ENCODE measurements around the gene TNNT2.

Gene TNNT2

DNA sequence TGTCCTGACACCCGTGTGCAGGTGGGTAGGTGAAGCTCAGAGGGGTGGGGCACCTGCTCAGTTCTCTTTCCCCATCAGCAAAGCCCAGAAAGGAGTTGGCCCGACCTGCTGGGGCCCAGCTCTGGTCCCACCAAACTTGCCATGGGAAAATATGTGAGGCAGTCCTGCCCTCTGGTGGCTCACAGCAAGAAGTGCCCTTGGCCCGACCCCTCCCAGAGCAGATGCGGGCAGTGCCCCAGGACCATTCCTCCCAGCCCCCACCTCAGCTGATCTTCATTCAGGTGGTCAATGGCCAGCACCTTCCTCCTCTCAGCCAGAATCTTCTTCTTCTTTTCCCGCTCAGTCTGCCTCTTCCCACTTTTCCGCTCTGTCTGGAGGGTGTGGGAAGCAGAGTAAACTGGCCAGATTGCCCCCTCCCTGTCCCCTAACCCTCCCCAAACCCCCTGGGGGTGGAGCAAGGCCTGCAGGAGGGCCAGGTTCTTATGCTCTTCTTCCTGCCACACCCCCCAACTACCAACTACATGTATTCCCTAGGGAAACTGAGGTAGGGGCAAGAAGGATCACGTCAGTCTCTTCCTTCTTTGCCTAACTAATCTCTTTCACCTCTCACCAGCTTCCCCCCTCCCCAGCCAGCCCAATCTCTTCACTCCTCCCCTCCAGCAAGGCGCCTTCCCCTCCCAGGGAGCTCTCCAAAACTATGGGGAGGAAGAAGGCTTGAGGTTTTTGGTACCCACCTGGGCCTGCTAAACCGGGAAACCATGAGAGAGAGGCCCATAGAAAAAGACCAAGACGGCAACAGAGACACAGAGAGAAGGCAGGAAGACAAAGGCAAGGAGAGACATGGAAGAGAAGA lies 15.6 kb downstream of the TNNT2 start:
- H3K36me3 ChIP-seq (ENCODE audit: insufficient read depth, low read length): no peaks in the 10 kb centered on the region
- no peak overlapping the region for H3K4me3 ChIP-seq (ENCODE audit: low read length)
- H3K9ac ChIP-seq (ENCODE audit: low read depth, low read length): no peak overlapping the region
- H3K27ac ChIP-seq (ENCODE audit: low read depth, low read length): no peak overlapping the region
- H3K27me3 ChIP-seq (ENCODE audit: insufficient read depth, low read length): no peaks in the 10 kb centered on the region
- H3K9me3 ChIP-seq (ENCODE audit: insufficient read depth, low read depth, low read length): no peaks in the 10 kb centered on the region
- H3K4me1 ChIP-seq (ENCODE audit: insufficient read depth, low read length): peaks cover 4% of the 10 kb centered on the region; the same call in 1 of the 2 replicates
- 33% methylated on average over 7 of the region's 10 CpGs for WGBS

DNA sequence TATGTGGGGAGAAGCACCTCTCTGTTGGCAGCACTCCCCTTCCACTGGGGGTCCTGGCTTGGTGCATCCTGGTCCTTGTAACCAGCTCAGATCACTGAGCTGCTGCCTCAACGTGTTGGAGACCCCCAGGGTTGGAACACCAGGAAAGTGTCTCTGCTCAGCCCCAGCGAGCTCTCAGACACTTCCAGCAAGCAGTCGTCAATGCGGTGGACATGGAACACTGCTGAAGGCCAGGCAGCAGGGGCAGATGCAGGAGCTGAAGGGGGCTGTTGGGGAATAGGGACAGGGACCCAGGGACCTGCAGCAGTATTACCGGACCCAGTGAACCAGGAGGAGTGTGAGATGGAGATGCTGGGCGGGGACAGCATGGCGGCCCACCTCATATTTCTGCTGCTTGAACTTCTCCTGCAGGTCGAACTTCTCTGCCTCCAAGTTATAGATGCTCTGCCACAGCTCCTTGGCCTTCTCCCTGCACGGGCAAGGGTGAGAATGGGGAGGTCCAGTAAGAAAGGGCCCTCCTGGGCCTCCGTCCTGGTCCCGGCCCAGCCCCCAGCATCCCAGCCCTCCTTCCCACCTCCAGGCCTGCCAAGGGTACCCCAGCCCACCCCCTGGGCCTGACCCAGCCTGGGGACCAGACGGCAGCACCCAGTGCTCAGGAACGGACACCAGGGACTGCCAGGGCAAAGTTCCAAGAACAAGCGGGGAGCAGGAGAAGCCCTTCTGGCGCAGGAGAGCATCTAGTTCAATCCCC lies 16.4 kb downstream of the TNNT2 start:
- 91% methylated on average over 14 of the region's 15 CpGs for WGBS
- Histone ChIP-seq H3K27ac (ENCODE audit: low read depth, low read length) (no peak overlapping the region), H3K27me3 (ENCODE audit: insufficient read depth, low read length) (no peaks in the 10 kb centered on the region), H3K4me3 (ENCODE audit: low read length) (no peak overlapping the region), H3K9me3 (ENCODE audit: insufficient read depth, low read depth, low read length) (no peaks in the 10 kb centered on the region), H3K9ac (ENCODE audit: low read depth, low read length) (no peak overlapping the region), H3K4me1 (ENCODE audit: insufficient read depth, low read length) (peaks cover 4% of the 10 kb centered on the region; the same call in 1 of the 2 replicates), H3K36me3 (ENCODE audit: insufficient read depth, low read length) (no peaks in the 10 kb centered on the region)

DNA sequence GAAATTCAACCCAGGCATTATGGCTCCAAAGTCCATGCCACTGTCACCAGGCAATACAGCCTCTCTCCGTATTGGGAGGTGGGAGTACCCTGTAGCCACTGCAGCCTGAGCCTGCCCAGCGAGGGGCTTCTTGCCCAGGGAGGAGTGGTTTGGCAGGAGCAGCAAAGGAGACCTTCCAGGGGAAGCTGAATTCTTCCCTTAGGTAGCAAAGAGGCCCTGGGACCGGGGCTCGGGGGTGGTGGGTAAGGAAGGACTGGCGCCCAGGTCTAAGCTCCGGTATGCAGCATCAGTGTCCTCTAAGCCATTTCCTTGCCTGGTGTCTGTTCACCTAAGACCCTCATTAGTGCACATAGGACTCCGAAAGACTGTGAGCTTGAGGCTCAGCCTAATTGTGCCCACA lies 17.0 kb downstream of the TNNT2 start:
- Histone ChIP-seq H3K27ac (ENCODE audit: low read depth, low read length) (no peak overlapping the region), H3K27me3 (ENCODE audit: insufficient read depth, low read length) (no peaks in the 10 kb centered on the region), H3K9me3 (ENCODE audit: insufficient read depth, low read depth, low read length) (no peaks in the 10 kb centered on the region), H3K4me3 (ENCODE audit: low read length) (no peak overlapping the region), H3K4me1 (ENCODE audit: insufficient read depth, low read length) (peaks cover 4% of the 10 kb centered on the region; the same call in 1 of the 2 replicates), H3K9ac (ENCODE audit: low read depth, low read length) (no peak overlapping the region), H3K36me3 (ENCODE audit: insufficient read depth, low read length) (no peaks in the 10 kb centered on the region)
- WGBS: 95% methylated on average over 7 of the region's 7 CpGs

DNA sequence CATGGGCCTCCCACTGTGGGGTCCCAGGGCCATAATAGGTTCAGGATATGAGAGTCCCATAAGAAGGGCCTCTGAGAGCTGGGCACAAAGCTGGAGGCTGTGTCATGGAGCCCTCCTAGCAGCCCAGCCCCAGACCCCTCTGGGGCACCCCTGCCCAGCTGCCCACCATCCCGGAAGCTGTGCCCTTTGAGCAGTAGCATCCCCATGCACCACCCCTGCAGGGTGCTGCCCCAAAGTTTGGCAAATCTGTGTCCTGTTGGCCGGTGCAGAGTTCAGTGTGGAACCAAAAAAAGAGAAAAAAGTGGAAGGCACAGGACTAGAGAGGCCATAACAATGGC lies 17.6 kb downstream of the TNNT2 start:
- Histone ChIP-seq H3K27ac (ENCODE audit: low read depth, low read length) (no peak overlapping the region), H3K4me3 (ENCODE audit: low read length) (no peak overlapping the region), H3K27me3 (ENCODE audit: insufficient read depth, low read length) (no peaks in the 10 kb centered on the region), H3K4me1 (ENCODE audit: insufficient read depth, low read length) (peaks cover 4% of the 10 kb centered on the region; the same call in 1 of the 2 replicates), H3K9me3 (ENCODE audit: insufficient read depth, low read depth, low read length) (no peaks in the 10 kb centered on the region), H3K9ac (ENCODE audit: low read depth, low read length) (no peak overlapping the region), H3K36me3 (ENCODE audit: insufficient read depth, low read length) (no peaks in the 10 kb centered on the region)
- WGBS: 87% methylated on average over 2 of the region's 2 CpGs

DNA sequence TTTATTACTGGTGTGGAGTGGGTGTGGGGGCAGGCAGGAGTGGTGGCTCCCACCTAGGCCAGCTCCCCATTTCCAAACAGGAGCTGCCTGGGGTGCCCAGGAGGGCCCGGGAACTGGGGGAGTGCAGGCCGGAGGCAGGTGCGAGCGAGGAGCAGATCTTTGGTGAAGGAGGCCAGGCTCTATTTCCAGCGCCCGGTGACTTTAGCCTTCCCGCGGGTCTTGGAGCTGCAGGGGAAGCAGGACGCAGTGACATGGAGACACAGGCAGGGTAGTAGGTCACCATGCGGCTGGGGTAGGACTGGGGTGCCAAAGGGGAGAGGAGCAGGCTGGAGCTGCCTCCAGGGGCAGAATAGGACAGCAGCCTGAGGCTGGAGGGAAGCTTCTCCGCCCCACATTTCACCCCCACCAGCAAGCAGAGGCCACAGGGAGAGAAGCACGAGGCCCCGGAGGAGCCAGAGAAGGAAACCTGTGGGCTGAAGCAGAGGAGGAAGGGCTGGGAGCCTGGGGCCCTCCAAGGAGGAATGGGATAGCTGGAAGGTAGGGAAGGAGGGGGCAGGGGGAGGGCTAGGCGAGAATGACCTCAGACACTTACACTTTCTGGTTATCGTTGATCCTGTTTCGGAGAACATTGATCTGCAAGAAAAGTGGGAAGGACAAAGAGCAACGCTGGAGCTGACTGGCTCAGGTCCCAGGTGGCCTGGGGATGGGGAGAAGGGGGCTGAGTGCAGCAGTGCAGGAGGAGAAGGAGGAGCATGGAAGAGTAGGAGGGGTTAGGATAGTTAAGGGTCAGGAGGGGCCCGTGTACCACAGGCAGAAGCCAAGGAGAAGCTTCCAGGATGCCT lies 18.2 kb downstream of the TNNT2 start:
- no peak overlapping the region for H3K9ac ChIP-seq (ENCODE audit: low read depth, low read length)
- no peaks in the 10 kb centered on the region for H3K27me3 ChIP-seq (ENCODE audit: insufficient read depth, low read length)
- no peak overlapping the region for H3K4me3 ChIP-seq (ENCODE audit: low read length)
- peaks cover 4% of the 10 kb centered on the region; the same call in 1 of the 2 replicates for H3K4me1 ChIP-seq (ENCODE audit: insufficient read depth, low read length)
- 80% methylated on average over 17 of the region's 18 CpGs for WGBS
- no peaks in the 10 kb centered on the region for H3K36me3 ChIP-seq (ENCODE audit: insufficient read depth, low read length)
- no peak overlapping the region for H3K27ac ChIP-seq (ENCODE audit: low read depth, low read length)
- no peaks in the 10 kb centered on the region for H3K9me3 ChIP-seq (ENCODE audit: insufficient read depth, low read depth, low read length)

DNA sequence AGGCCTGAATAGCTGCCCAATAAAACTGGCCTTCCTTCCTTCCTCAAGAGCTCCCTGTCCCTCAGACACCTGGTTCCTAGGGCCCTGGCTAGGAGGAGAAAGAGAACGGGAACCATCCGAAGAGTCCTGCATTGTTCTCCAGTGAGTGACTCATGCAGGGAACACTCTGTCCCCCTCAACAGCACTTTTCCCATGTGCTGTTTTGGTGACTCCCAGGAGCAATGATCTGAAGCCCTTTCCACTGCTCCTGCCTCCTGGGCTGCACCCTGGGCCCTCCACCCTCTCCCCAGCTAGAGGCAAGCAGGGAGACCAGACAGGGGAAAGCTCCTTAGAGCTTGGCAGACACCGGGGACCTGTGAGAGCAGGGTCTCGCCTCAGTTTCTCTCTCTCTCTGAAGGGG lies 18.9 kb downstream of the TNNT2 start:
- 85% methylated on average over 4 of the region's 4 CpGs for WGBS
- Histone ChIP-seq H3K4me3 (ENCODE audit: low read length) (no peak overlapping the region), H3K9ac (ENCODE audit: low read depth, low read length) (no peak overlapping the region), H3K4me1 (ENCODE audit: insufficient read depth, low read length) (peaks cover 4% of the 10 kb centered on the region; the same call in 1 of the 2 replicates), H3K27me3 (ENCODE audit: insufficient read depth, low read length) (no peaks in the 10 kb centered on the region), H3K9me3 (ENCODE audit: insufficient read depth, low read depth, low read length) (no peaks in the 10 kb centered on the region), H3K27ac (ENCODE audit: low read depth, low read length) (no peak overlapping the region), H3K36me3 (ENCODE audit: insufficient read depth, low read length) (no peaks in the 10 kb centered on the region)

DNA sequence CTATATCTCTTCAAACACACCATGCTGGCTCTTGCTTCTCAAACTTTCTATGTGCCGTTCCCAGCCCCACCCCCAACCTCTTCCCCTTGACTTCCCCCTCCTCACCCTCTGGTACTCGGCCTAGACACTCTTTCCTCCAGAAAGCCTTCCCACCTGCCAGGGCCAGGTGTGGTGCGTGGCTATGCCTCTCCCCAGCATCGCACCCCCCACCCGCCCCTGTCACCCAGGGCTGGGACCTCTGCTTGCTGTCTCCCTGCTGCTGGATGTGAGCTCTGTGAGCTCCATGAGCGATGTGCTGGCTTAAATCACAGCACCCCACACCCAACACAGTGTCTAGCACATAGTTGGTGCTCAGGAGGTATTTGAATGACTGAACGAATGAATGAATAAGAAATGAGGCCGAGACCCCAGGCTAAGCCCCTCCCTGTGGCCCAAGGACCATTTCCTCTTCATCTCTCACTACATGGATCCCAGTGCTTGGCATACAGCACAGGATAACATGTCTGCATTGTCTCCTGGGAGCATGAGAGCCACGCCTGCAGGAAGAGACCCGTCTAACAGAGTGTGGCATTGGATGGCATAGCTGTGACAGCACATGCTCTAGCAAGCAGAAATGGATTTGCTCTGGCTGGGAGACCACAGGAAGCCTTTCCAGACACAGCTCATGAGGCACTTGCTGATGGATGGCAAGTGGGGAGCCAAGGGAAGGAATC lies 19.7 kb downstream of the TNNT2 start:
- Histone ChIP-seq H3K9ac (ENCODE audit: low read depth, low read length) (no peak overlapping the region), H3K4me3 (ENCODE audit: low read length) (no peak overlapping the region), H3K36me3 (ENCODE audit: insufficient read depth, low read length) (no peaks in the 10 kb centered on the region), H3K27ac (ENCODE audit: low read depth, low read length) (no peak overlapping the region), H3K4me1 (ENCODE audit: insufficient read depth, low read length) (peaks cover 4% of the 10 kb centered on the region; the same call in 1 of the 2 replicates), H3K27me3 (ENCODE audit: insufficient read depth, low read length) (no peaks in the 10 kb centered on the region), H3K9me3 (ENCODE audit: insufficient read depth, low read depth, low read length) (no peaks in the 10 kb centered on the region)
- 91% methylated on average over 9 of the region's 10 CpGs for WGBS

DNA sequence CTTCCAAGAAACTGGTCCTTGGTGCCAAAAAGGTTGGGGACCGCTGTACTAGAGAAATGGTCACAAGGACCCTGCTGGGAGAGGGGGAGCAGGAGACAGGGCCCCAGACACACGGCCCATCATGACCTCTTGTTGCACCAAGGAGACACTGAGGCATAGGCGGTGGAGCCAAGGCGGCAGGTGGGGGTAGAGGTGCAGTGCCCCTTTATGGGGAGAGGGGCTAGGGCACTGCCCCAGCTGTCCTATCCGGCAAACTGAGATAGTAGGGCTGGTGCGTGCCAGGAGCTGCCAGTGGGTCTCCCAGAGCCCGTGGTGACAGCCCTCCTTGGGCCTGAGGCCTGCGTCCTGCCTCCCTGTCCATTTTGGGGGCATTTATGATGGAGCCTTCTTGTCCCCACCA lies 20.3 kb downstream of the TNNT2 start:
- no peak overlapping the region for H3K4me3 ChIP-seq (ENCODE audit: low read length)
- H3K9ac ChIP-seq (ENCODE audit: low read depth, low read length): no peak overlapping the region
- H3K4me1 ChIP-seq (ENCODE audit: insufficient read depth, low read length): peaks cover 4% of the 10 kb centered on the region; the same call in 1 of the 2 replicates
- WGBS: 92% methylated on average over 8 of the region's 8 CpGs
- H3K27ac ChIP-seq (ENCODE audit: low read depth, low read length): no peak overlapping the region
- no peaks in the 10 kb centered on the region for H3K9me3 ChIP-seq (ENCODE audit: insufficient read depth, low read depth, low read length)
- H3K36me3 ChIP-seq (ENCODE audit: insufficient read depth, low read length): no peaks in the 10 kb centered on the region
- H3K27me3 ChIP-seq (ENCODE audit: insufficient read depth, low read length): no peaks in the 10 kb centered on the region

DNA sequence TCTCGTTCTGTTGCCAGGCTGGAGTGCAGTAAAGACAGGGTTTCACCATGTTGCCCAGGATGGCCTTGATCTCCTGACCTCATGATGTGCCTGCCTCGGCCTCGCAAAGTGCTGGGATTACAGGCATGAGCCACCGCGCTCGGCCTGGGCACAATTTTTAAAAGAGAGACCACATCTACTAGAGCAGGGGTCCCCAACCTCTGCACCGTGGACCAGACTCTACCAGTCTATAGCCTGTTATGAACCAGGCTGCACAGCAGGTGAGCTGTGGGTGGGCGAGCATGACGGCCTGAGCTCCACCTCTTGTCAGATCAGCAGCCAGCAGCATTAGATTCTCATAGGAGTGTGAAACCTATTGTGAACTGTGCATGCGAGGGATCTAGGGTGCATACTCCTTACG lies 20.8 kb downstream of the TNNT2 start:
- Histone ChIP-seq H3K9ac (ENCODE audit: low read depth, low read length) (no peak overlapping the region), H3K4me3 (ENCODE audit: low read length) (no peak overlapping the region), H3K27me3 (ENCODE audit: insufficient read depth, low read length) (no peaks in the 10 kb centered on the region), H3K27ac (ENCODE audit: low read depth, low read length) (no peak overlapping the region), H3K4me1 (ENCODE audit: insufficient read depth, low read length) (peaks cover 4% of the 10 kb centered on the region; the same call in 1 of the 2 replicates), H3K36me3 (ENCODE audit: insufficient read depth, low read length) (no peaks in the 10 kb centered on the region), H3K9me3 (ENCODE audit: insufficient read depth, low read depth, low read length) (no peaks in the 10 kb centered on the region)
- 83% methylated on average over 11 of the region's 11 CpGs for WGBS

DNA sequence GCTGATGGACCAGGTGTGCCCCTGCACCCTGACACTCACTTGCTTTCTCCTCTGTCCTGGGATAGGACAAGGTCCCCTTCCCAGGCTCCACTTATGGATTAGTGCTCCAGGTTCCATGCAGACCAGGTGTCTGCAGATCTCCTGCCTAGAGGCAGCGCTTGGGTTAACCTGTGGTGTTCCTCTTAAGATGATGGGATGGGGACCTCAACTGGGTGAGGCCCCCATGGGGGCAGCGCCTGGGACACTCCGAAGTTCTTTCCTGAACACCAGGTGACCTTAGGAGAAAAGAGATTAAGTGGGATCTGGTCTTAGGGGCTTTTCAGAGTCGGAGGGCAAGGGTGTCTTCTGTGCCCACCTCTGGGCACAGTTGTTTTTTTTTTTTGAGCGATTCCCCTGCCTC lies 21.2 kb downstream of the TNNT2 start:
- Histone ChIP-seq H3K27me3 (ENCODE audit: insufficient read depth, low read length) (no peaks in the 10 kb centered on the region), H3K27ac (ENCODE audit: low read depth, low read length) (no peak overlapping the region), H3K9me3 (ENCODE audit: insufficient read depth, low read depth, low read length) (no peaks in the 10 kb centered on the region), H3K36me3 (ENCODE audit: insufficient read depth, low read length) (no peaks in the 10 kb centered on the region), H3K4me3 (ENCODE audit: low read length) (no peak overlapping the region), H3K4me1 (ENCODE audit: insufficient read depth, low read length) (peaks cover 4% of the 10 kb centered on the region; the same call in 1 of the 2 replicates), H3K9ac (ENCODE audit: low read depth, low read length) (no peak overlapping the region)
- WGBS: 91% methylated on average over 5 of the region's 5 CpGs

All from HUES64 (cell line).